Suprapubic skin (tissue), 4 donors: ENCODE measurements around the gene ESR2. TPM values are rescaled to one million over a fixed set of nuclear protein-coding genes. Genes with fewer than 3 reads are reported as not detected.

Experiments
- DNase-seq, 2 donors: peaks; one replicate each; pipeline ENCODE4 v3.0.0-alpha.2; 2019; ENCODE audit warnings: low spot score in 2 of 2
- H3K27ac ChIP-seq: fragments of 200-600 bp; sonication (generic); one replicate; pipeline ENCODE4 v1.5.1; 2019
- H3K27me3 ChIP-seq: fragments of 200-600 bp; sonication (generic); one replicate; pipeline ENCODE4 v1.5.1; 2019
- H3K36me3 ChIP-seq: fragments of 200-600 bp; sonication (generic); one replicate; pipeline ENCODE4 v1.5.1; 2019
- H3K4me1 ChIP-seq: fragments of 200-600 bp; sonication (generic); one replicate; pipeline ENCODE4 v1.5.1; 2019
- H3K4me3 ChIP-seq: fragments of 200-600 bp; sonication (generic); one replicate; pipeline ENCODE4 v1.5.1; 2019; ENCODE audit warnings: mild to moderate bottlenecking
- H3K9me3 ChIP-seq: fragments of 200-600 bp; sonication (generic); one replicate; pipeline ENCODE4 v1.5.1; 2019
- EP300 ChIP-seq: sonication (generic); formaldehyde crosslinking; IDR thresholded peaks from one replicate; pipeline ENCODE4 v1.6.1; 2017; ENCODE audit warnings: antibody characterized with exemption
- POLR2A ChIP-seq, 2 donors: fragments of 450-650 bp; IDR thresholded peaks; one replicate each; pipeline ENCODE4 v1.6.1; 2017; ENCODE audit warnings: antibody characterized with exemption in 2 of 2, mild to moderate bottlenecking in 2 of 2, moderate library complexity in 2 of 2
- POLR2AphosphoS5 ChIP-seq, 3 donors: sonication (generic); formaldehyde crosslinking; IDR thresholded peaks; one replicate each; pipeline ENCODE4 v1.6.1; 2017; ENCODE audit warnings: antibody characterized with exemption in 3 of 3
- WGBS: methylation state at CpG from one replicate; pipeline ENCODE4 v1.1.5; 2018; 5-methylcytosine and 5-hydroxymethylcytosine counted together
- total RNA-seq, 4 donors: library from RNA; depleted of rRNA; stranded (reverse); fragments of >200 nt; gene quantifications; one replicate each; pipeline ENCODE4 v1.1.0, GENCODE V29; 2016
- TF ChIP-seq, protein P1 (sequence below), 2 donors: fragments of 200-600 bp in 1 of 2; fragments of 450-650 bp in 1 of 2; sonication (generic) in 1 of 2; IDR thresholded peaks; one replicate each; pipeline ENCODE4 v1.5.1; 2016 to 2019; ENCODE audit warnings: antibody characterized with exemption in 2 of 2, mild to moderate bottlenecking in 1 of 2, moderate library complexity in 1 of 2

The ESR2 gene
- total RNA-seq, 4 donors from 2014 or later = 0.38 to 1.4 (median 1.1) TPM; not detected in 1

- 88% methylated on average over 2 of the region's 2 CpGs for WGBS
- Histone ChIP-seq H3K4me3 (no peak overlapping the region), H3K36me3 (peaks cover 36% of the 10 kb centered on the region), H3K9me3 (no peaks in the 10 kb centered on the region), H3K27me3 (no peaks in the 10 kb centered on the region), H3K4me1 (peaks cover 15% of the 10 kb centered on the region), H3K27ac (no peak overlapping the region)
- TF ChIP-seq POLR2A (IDR thresholded peaks at IDR 0.05) (no peak), EP300 (no peak), POLR2AphosphoS5 (IDR thresholded peaks at IDR 0.05) (no peak)
- TF ChIP-seq, protein P1, sequence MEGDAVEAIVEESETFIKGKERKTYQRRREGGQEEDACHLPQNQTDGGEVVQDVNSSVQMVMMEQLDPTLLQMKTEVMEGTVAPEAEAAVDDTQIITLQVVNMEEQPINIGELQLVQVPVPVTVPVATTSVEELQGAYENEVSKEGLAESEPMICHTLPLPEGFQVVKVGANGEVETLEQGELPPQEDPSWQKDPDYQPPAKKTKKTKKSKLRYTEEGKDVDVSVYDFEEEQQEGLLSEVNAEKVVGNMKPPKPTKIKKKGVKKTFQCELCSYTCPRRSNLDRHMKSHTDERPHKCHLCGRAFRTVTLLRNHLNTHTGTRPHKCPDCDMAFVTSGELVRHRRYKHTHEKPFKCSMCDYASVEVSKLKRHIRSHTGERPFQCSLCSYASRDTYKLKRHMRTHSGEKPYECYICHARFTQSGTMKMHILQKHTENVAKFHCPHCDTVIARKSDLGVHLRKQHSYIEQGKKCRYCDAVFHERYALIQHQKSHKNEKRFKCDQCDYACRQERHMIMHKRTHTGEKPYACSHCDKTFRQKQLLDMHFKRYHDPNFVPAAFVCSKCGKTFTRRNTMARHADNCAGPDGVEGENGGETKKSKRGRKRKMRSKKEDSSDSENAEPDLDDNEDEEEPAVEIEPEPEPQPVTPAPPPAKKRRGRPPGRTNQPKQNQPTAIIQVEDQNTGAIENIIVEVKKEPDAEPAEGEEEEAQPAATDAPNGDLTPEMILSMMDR (IDR thresholded peaks at IDR 0.05) = no peak
- no peak for DNase-seq
Observed at GRCh38 chr14:64064447-64064846, 229.7 kb downstream of the ESR2 start.

DNA sequence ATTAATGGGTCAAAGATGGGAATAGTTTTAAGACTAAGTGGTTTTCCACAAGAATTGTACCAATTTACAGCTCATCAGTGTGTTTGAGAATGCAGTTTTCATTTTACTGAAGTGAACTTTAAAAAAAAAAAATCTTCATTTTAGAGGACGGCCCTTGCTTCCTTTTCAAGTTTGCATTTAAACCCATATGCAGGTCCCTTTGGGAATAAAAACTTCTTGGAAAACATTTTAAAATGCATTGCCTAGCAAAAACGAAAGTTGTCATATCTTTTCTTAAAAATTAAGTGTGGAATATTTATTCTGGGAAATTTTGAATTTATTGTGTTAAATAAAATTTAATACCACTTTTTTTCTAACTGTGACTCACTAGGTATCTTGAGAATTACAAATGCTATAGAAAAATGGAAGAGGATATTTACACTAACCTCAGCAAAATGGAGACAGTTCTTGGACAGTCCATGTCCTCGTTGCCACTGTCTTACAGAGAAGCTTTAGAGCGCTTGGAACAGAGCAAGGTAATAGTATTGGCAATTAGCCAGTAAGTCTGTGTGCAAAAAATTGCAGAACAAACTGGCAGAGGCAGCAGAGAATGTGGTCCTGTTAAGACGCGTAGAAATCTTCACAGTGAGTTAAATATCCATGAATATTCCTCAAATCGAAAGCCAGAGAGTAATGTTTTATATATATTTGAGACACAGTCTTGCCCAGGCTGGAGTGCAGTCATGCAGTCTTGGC is 231.6 kb downstream of the ESR2 start:
- Histone ChIP-seq H3K9me3 (no peaks in the 10 kb centered on the region), H3K36me3 (peaks cover 31% of the 10 kb centered on the region), H3K4me3 (no peak overlapping the region), H3K27me3 (no peaks in the 10 kb centered on the region), H3K4me1 (peaks cover 15% of the 10 kb centered on the region), H3K27ac (no peak overlapping the region)
- TF ChIP-seq POLR2AphosphoS5 (IDR thresholded peaks at IDR 0.05) (no peak), POLR2A (IDR thresholded peaks at IDR 0.05) (no peak), EP300 (no peak)
- TF ChIP-seq, protein P1 (IDR thresholded peaks at IDR 0.05) = no peak
- 50% methylated on average over 7 of the region's 7 CpGs for WGBS
- no peak for DNase-seq

DNA sequence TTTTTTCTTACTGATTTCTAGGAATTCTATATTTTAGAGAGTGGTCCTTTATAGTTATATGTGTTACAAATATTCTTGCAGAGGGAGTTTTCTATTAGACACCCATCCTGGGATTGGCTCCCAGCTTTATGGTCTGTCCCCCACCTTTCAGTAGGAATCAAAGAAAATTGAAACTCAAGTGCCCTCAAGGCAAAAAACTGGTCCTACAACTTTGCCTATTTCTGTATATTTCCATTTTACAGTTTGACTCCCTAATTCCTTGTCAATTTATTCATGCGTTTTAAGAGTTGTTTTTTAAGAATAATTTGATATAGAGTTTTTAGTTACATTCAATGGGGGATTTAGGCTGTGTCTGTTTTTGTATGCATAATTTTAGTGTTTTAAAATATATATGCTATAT is 232.5 kb downstream of the ESR2 start:
- no peaks in the 10 kb centered on the region for H3K9me3 ChIP-seq
- no peak for TF ChIP-seq POLR2A (IDR thresholded peaks at IDR 0.05)
- TF ChIP-seq EP300 = no peak
- no peak for TF ChIP-seq POLR2AphosphoS5 (IDR thresholded peaks at IDR 0.05)
- TF ChIP-seq, protein P1 (IDR thresholded peaks at IDR 0.05) = no peak
- 58% methylated on average over 1 of the region's 1 CpG for WGBS
- H3K27ac ChIP-seq = no peak overlapping the region
- peaks cover 15% of the 10 kb centered on the region for H3K4me1 ChIP-seq
- no peak overlapping the region for H3K4me3 ChIP-seq
- no peaks in the 10 kb centered on the region for H3K27me3 ChIP-seq
- peaks cover 30% of the 10 kb centered on the region for H3K36me3 ChIP-seq
- no peak for DNase-seq

GRCh38 chr14:64061115-64061514 is 233.1 kb downstream of the ESR2 start:
- no peak for TF ChIP-seq EP300
- no peak for TF ChIP-seq POLR2A (IDR thresholded peaks at IDR 0.05)
- TF ChIP-seq, protein P1 (IDR thresholded peaks at IDR 0.05) = no peak
- TF ChIP-seq POLR2AphosphoS5 (IDR thresholded peaks at IDR 0.05) = no peak
- WGBS = 61% methylated on average over 1 of the region's 1 CpG
- no peak overlapping the region for H3K4me3 ChIP-seq
- peaks cover 24% of the 10 kb centered on the region for H3K36me3 ChIP-seq
- H3K9me3 ChIP-seq = no peaks in the 10 kb centered on the region
- peaks cover 15% of the 10 kb centered on the region for H3K4me1 ChIP-seq
- H3K27me3 ChIP-seq = no peaks in the 10 kb centered on the region
- no peak for DNase-seq
- peak overlapping the region; percentile 67 for H3K27ac ChIP-seq

DNA sequence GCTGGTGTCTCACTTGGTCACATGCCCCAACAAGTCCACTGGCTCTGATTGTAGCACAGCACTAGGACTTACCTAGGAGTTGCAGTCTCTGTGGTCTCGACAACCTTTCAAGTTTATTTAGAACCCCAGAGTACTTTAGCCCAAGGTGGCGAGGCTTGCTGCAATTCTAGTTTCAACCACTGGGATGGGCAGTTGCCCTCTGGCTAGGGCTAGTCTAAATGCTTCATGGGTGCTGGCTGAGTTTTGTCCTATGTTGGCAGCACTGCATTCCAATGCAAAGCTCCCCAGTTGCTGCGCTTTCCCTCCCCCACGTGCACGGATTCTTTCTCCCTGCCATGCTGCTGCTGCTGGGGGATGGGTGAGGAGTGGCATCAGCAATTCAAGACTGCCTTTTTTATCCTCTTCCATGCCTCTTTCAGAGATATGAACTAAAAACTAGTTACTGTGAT is 233.5 kb downstream of the ESR2 start:
- no peak for DNase-seq
- no peak overlapping the region for H3K4me3 ChIP-seq
- H3K9me3 ChIP-seq = no peaks in the 10 kb centered on the region
- peaks cover 15% of the 10 kb centered on the region for H3K4me1 ChIP-seq
- H3K27me3 ChIP-seq = no peaks in the 10 kb centered on the region
- H3K27ac ChIP-seq = peak overlapping the region; percentile 67
- TF ChIP-seq POLR2AphosphoS5 (IDR thresholded peaks at IDR 0.05) = no peak
- TF ChIP-seq, protein P1 (IDR thresholded peaks at IDR 0.05) = peak in 1 of 2 donors; percentile 35
- TF ChIP-seq POLR2A (IDR thresholded peaks at IDR 0.05) = no peak
- peaks cover 21% of the 10 kb centered on the region for H3K36me3 ChIP-seq
- WGBS = 53% methylated on average over 5 of the region's 5 CpGs
